WERI-Rb-1 (cell line): ENCODE results near the gene VPS37D.

Experiments used
- DNase-seq: peaks from one replicate; pipeline ENCODE4 v3.0.0-alpha.2; 2020
- H3K27ac ChIP-seq: fragments of 250-450 bp; sonication (Bioruptor Pico); 2 replicates; pipeline ENCODE4 v1.5.1; 2020; ENCODE audit warnings: mild to moderate bottlenecking, moderate library complexity
- H3K27me3 ChIP-seq: fragments of 250-450 bp; sonication (Bioruptor Pico); 2 replicates; pipeline ENCODE4 v1.5.1; 2021; ENCODE audit warnings: mild to moderate bottlenecking, low read depth, moderate library complexity; ENCODE audit not compliant: insufficient read depth, severe bottlenecking
- H3K36me3 ChIP-seq: fragments of 250-450 bp; sonication (Bioruptor Pico); 2 replicates; pipeline ENCODE4 v1.5.1; 2020; ENCODE audit warnings: mild to moderate bottlenecking, moderate library complexity
- H3K4me3 ChIP-seq: 2 replicates; pipeline ENCODE4 v1.5.1; 2011; ENCODE audit warnings: low read depth, mild to moderate bottlenecking, control low read depth, low read length
- H3K9me3 ChIP-seq: fragments of 250-450 bp; sonication (Bioruptor Pico); 2 replicates; pipeline ENCODE4 v1.5.1; 2021; ENCODE audit warnings: mild to moderate bottlenecking, moderate library complexity; ENCODE audit not compliant: severe bottlenecking
- CTCF ChIP-seq: IDR thresholded peaks from 2 replicates; pipeline ENCODE4 v1.5.1; 2011; ENCODE audit warnings: low read depth, mild to moderate bottlenecking, control low read depth, inconsistent platforms, low read length

Gene VPS37D

DNA sequence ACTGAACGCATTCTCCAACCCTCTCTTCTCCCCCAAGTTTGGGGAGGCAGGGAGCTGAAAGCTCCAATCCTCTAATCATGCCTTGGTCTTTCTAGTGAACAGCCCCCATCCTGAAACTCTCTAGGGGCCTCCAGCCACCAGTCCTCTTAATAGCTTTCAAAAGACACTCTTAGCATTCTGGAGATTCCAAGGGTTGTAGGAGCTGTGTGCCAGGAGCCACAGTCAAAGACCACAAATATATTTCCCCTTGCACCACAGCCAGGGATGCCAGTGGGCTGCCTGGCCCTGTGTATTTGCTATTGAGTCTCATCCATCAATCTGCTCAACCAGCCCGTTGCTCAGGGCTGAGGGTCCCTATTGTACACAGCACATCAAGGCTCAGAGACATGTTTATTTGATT is 24.8 kb upstream of the VPS37D start:
- Histone ChIP-seq H3K9me3 (no peaks in the 10 kb centered on the region), H3K27ac (no peak overlapping the region), H3K4me3 (no peak overlapping the region), H3K36me3 (no peaks in the 10 kb centered on the region), H3K27me3 (peaks cover under 1% of the 10 kb centered on the region)
- no peak for DNase-seq
- no peak for TF ChIP-seq CTCF

GRCh38 chr7:73644688-73645286 is 22.8 kb upstream of the VPS37D start:
- H3K27me3 ChIP-seq: peaks cover 4% of the 10 kb centered on the region

DNA sequence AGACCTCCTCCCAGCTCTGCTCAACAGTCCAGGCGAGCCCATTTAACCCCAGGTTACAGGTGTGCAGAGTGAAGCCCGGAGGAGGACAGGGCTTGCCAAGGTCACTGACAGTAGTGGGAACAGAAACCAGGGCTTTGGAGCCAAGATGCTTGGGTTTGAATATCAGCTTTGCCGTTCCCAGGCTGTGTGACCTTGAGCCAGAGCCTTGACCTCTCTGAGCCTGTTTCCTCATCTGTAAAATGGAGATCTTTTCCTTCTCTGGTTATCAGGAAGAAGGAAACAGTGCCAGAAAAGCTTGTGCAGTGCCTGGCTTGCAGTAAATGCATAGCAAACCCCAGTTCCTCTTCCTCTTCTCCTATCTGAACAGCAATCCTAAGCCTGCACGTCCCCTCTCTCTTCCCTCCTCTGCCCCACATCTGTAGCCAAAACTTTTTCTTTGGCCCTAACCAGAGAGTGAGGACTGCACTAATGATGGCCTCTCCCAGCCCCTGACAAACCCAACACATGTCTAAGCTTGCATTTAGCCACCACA is 21.9 kb upstream of the VPS37D start:
- Histone ChIP-seq H3K27me3 (peaks cover 4% of the 10 kb centered on the region), H3K4me3 (no peak overlapping the region), H3K27ac (no peak overlapping the region), H3K9me3 (no peaks in the 10 kb centered on the region), H3K36me3 (no peaks in the 10 kb centered on the region)
- TF ChIP-seq CTCF: no peak
- DNase-seq: no peak

More at GRCh38 chr7:73644688-73645286, 22.8 kb upstream of the VPS37D start:
- no peak for TF ChIP-seq CTCF
- no peak for DNase-seq
- Histone ChIP-seq H3K4me3 (no peak overlapping the region), H3K27ac (no peak overlapping the region), H3K36me3 (no peaks in the 10 kb centered on the region), H3K9me3 (no peaks in the 10 kb centered on the region)

DNA sequence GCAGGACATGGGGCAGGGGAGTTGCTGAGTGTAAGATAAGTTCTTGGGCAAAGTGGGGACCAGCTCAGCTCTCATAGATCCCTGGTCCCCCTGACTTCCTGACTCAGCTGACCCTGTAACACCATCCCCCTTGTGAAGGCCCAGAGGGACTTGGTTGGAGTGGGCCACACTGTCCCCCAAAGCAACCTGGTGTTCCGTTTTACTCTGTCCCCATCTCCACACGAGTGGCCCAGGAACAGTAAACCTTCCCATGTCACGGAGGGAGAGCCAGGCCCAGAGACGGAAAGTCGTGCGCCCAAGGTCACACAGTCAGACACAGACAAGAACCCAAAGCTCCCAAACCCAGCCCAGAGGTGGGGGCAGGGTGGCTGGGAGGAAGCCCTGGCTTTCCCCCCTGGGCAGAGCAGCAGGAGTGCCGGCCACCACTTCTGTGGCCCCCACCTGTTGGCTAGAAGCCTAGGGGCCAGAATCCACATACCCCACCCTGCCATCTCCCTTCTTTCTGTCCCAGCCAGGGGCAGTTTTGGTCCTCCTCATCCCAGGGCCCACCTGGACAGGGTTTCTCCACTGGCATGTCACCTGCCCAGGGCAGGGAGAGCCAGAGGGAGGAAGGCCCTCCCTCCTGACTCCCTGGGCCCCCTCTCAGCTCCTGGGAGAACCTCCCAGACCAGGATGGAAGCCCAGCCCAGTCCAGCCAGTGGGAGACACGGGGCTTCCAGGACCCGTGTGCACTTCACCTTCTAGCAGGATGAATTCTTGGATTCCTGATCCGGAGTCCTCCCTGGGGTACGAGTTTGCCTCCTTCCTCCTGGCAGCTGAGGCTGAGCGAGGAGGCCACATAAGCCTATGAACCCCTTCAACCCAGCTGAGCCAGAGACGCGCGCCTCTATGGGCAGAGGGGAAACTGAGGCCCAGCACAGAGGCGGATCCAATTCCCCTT is 20.6 kb upstream of the VPS37D start:
- no peak overlapping the region for H3K4me3 ChIP-seq
- no peak for TF ChIP-seq CTCF
- no peaks in the 10 kb centered on the region for H3K9me3 ChIP-seq
- DNase-seq: no peak
- H3K27ac ChIP-seq: no peak overlapping the region
- H3K27me3 ChIP-seq: peaks cover 4% of the 10 kb centered on the region
- no peaks in the 10 kb centered on the region for H3K36me3 ChIP-seq

GRCh38 chr7:73647725-73648592 is 19.7 kb upstream of the VPS37D start:
- Histone ChIP-seq H3K27me3 (peaks cover 4% of the 10 kb centered on the region), H3K36me3 (no peaks in the 10 kb centered on the region), H3K9me3 (no peaks in the 10 kb centered on the region), H3K27ac (no peak overlapping the region), H3K4me3 (peak overlapping the region; percentile 42)
- DNase-seq: peak; percentile 41
- no peak for TF ChIP-seq CTCF
